Hepatic stellate cell (primary cell): Measurements from ENCODE around the gene DNAJB6.

Experiments used
- DNase-seq: peaks from one replicate; pipeline ENCODE4 v3.0.0; 2011; ENCODE audit warnings: low spot score

DNAJB6 gene

GRCh38 chr7:157466867-157467261, 130.1 kb downstream of the DNAJB6 start:
- no peak for DNase-seq
